EH (cell line): ENCODE results near the gene HEATR5B.
A peak's percentile ranks its signal among the peaks of the same experiment; 100 is the strongest.
"Not testable (repeated sequence)": the region's sequence is repeated elsewhere in the genome, so short reads cannot be mapped to it uniquely, and the experiment has no call there.

Experiments
- DNase-seq: peaks from one replicate; pipeline ENCODE4 v3.0.0-alpha.2; 2015; ENCODE audit warnings: low read depth

HEATR5B gene

DNA sequence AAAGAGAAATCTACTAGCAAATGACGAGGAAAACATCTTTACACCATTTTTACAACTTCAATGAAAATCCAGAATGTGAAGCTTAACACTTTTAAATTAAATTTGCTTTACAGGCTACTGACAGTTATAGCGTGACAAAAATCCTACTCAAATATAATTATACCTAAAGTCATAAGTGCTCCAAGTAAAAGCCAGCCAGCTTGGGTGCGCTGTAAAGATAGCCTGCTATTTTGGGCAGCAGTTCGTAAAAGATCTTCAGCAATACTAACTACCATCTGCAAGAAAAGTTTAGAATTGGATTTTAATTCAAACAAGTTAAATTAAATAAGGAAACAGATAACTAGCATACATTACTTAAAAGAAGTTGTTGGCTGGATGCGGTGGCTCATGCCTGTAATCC, 22.4 kb downstream of the HEATR5B start:
- no peak for DNase-seq

- DNase-seq, result no peak
Observed at GRCh38 chr2:37061013-37061711, 23.0 kb downstream of the HEATR5B start.

GRCh38 chr2:37060446-37060845, 23.7 kb downstream of the HEATR5B start:
- DNase-seq, result no peak

DNA sequence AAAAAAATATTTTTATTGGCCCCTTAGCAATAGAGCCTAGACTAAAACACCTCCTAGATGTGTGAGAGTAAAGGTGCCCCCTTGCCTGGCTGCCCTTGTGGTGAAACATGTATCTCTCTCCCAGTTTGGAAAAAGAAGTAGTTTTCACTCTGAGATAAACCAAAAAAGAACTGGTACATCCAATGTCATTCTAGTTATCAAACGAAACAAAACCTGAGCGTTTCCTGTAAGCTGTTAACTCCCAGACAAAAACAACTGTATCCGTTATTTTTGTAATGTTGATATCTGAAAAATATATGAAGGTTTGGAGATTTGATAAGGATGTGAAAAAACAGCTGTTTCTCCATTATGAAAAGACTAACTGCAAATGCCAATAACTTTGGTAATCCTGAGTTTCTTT, 24.3 kb downstream of the HEATR5B start:
- no peak for DNase-seq

DNA sequence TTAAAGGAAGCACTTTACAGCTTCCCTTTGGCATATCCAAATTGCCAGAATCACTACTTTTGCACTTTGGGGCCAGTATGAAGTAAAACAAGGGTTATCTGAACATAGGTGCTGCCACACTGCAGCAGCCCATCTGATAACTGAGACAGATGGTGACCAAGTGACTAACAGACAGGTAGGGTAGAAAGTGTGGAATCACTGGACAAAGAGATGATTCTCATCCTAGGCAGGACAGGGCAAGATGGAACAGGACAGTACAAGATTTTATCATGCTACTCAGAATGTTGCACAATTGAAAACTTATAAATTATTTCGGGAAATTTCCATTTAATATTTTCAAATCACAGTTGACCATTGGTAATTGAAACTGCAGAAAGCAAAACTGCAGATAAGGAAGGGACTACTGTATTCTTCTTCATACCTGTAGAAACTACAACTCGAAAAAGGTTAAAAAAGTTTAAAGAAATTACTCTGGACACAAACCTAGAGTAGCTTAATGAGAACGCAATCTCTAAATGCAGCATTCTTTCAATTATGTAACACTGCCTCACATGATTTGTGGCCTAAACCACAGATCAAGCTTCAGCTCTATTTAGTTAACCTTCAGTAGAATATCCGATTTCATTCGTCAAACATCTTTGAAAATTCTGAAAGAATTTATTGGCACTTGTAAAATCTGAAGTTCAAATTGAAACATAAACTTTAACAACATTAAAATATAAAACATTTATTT, 31.4 kb downstream of the HEATR5B start:
- no peak for DNase-seq

DNA sequence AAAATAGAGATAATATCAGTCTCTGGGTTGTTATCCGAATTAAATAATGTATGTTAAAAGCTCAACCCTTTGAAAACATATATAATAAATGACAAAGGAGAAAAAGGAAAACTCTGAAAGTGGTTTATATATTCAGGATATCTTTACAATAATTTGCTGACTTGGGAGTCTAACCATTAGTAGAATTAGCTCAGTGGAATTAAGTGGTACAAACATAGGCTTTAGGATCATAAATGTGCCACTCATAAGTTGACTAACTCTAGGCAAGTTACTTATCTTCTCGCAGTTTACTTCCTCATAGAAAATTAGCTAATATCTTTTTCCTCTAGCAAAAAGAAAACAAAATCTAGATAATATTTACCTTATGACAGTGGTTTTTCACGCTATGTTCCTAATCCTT, 44.6 kb downstream of the HEATR5B start:
- no peak for DNase-seq

GRCh38 chr2:37037771-37038170, 46.4 kb downstream of the HEATR5B start:
- no peak for DNase-seq

- no peak for DNase-seq
Observed at GRCh38 chr2:37029758-37030157, 54.4 kb downstream of the HEATR5B start.

DNA sequence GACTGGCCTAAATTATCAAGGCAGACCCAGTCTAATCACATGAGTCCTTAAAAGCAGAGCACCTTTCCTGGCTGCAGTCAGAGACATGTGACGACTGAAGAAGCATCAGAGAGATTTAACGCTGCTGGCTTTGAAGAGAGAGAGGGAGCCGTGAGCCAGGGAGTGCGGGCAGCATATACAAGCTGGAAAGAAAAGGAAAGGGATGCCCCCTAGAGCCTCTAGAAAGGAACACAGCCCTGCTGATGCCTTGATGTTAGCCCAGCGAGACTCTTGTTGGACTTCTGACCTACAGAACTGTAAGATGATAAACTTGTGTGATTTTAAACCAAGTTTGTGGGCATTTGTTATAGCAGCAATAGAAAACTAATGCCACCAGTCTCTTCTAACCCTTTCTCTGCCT, 58.1 kb downstream of the HEATR5B start:
- peak; percentile 11 for DNase-seq

DNA sequence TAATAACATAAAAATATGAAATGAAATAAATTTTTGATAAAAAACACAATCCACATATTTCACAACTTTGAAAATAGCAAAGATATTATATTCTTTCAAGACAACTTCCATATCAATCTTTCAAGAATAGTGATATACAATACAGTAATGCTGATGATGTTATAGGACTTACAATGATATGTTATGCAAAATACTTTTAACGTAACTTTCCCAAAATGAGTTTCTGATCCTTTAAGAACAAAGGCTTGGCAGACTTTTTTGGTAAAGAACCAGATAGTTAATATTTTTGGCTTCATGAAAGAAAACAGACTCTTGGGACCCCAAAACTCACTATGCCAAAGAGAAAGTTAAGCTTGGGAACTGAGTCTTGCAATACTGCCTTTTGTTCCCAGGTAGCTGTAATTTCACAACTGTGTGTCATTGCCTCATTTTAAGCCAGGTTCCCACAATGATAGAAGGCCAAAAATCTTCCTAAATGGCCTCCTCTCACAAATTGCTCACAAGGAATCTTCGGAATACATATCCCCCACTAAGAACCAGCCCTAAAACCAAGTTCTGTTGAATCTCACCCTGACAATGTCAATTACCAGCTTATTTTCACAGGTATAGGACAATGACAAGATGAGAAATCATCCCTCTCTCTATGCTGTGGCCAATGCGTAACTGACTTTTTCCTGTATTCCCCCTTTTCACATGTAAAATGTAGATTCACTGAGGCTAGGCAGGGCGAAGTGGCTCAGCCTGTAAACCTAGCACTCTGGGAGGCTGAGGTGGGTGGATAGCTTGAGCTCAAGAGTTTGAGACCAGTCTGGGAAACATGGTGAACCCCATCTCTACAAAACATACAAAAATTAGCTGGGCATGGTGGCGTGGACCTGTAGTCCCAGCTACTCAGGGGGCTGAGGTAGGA, 63.0 kb downstream of the HEATR5B start:
- DNase-seq, result peak; percentile 9

- DNase-seq, result peak; percentile 93
Observed at GRCh38 chr2:37020212-37020886, 63.8 kb downstream of the HEATR5B start.

DNA sequence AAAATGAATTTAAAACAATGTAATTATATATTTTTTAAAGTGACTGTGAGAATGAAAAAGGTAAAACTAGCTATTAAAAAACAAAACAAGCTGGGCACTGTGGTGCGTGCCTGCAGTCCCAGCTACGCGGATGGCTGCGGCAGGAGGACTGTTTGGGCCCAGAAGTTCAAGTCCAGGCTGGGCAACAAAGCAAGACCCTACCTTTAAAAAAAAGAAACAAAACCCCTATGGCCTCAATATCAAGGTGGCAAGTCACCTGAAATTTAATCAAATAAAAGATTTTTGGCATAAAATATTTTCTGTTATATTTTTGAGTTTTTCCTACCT, 70.9 kb downstream of the HEATR5B start:
- DNase-seq, result no peak

DNA sequence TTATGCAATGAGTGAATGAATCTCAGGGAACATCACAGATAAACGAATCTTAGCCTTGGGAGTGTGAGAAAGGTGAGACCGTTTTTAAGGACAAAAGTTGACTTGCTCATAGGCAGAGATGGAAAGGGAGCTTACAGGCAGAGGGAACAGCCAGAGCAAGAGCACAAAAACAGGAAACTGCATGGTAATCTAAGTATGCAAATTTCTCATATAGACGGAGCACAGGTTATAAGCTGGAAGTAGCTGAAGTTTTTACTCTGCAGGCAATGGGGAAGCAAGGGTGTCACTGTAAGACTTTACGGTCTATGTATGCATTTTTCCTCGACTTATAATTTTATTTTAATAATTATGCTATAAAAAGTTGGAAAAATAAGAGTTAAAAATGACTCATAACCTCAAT, 73.0 kb downstream of the HEATR5B start:
- no peak for DNase-seq

DNA sequence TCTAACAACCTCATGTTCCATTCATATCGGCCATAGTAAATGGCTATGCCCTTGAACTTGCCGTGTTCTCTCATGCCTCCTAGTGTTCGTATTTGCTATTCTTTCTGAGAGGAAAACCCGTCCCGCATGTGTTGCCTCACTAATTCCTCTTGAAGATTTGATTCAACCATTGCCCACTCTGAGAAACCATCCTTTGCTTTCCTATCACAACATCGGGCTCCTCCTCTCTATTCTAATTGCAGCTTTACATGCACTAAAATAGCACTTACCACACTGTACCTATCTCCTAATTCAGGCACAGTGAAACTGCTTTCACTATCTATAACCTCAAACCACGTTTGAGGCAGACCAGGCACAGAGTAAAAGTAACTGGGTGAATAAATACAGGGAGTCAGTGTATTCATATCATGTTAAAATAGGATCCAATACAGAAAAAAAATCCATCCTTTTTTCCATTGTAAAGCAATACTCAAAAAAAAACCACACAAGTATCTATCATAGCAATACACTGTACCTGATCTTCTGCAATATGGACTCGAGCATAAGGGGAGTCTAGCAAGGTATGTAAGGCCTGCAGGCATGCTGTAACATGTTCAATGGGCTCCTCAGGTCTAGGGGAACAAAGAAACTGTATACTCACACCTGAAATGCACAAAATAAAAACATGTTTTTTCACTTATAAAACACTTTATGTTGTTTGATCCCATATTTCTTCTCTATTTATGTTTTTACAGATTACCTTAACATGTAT, 78.9 kb downstream of the HEATR5B start:
- peak; percentile 32 for DNase-seq

DNA sequence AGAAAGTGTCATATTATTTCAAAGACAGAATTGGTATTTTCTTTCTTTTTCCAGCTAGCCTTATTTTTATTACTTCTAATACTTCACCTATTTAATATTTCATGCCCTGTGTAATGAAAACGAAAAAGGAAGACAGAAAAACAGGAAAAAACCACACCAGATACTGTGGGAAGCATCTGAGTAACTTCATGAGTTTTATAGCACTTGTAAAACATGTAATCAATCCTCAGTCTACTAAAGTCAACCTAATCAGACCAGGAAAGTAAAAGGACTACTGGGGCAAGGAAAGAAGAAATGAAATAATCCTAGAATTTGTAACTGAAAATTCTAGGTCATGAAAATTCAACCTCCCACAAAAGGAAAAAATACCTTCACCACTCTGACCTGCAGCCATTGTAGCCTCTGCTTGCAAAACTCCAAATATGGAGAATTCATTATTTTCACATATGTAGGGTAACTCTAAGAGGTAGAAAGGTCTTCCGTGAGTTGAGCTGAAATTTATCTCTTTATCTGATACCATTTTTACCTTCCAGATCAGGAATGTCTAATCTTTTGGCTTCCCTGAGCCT, 83.1 kb downstream of the HEATR5B start:
- DNase-seq, result no peak

- DNase-seq, result peak; percentile 5
Observed at GRCh38 chr2:37000318-37000717, 83.9 kb downstream of the HEATR5B start.

- not testable (repeated sequence) for DNase-seq
Observed at GRCh38 chr2:36999416-36999815, 84.8 kb downstream of the HEATR5B start.

- DNase-seq, result no peak
Observed at GRCh38 chr2:36993841-36994620, 90.1 kb downstream of the HEATR5B start.

DNA sequence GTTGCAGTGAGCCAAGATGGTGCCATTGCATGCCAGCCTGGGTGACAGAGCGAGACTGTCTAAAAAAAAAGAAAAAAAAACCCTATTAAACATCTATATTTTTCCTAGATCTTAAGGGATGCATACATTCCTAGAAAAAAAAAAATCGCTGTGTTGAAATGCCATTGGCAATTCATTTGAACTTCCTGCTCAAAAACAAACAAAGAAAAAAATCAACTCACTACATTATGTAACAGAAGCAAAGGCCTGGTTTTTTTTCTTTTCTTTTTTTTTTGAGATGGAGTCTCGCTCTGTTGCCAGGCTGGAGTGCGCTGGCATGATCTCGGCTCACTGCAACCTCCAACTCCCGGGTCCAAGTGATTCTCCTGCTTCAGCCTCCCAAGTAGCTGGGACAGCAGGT, 96.2 kb downstream of the HEATR5B start:
- DNase-seq, result no peak

DNA sequence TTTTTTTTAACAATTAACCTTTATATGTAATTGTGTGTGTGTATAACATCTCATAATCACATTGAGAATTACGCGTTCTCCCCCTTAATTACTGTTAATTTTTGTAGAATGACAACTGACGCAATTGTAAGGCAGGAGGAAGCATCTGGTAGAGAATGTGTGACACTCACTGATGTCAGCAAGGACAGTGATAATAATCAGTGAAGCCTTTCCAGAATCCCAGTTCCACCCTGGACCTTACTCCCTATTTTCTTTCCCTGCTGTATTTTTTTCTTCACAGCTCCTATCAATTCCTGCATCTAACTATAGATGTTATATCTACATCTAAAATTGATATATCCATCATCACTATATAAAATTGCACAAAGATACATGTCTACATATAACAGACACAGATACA, 101.7 kb downstream of the HEATR5B start:
- peak; percentile 9 for DNase-seq
